HG02678 (cell line): ENCODE measurements around the gene PLEK.
"Not testable (repeated sequence)": the region's sequence is repeated elsewhere in the genome, so short reads cannot be mapped to it uniquely, and the experiment has no call there.

Source experiments
- ATAC-seq: cut with Tn5 transposase; IDR thresholded peaks from one replicate; pipeline ENCODE4 v1.9.1; 2021; ENCODE audit warnings: mild to moderate bottlenecking, moderate library complexity; ENCODE audit not compliant: unreplicated experiment

PLEK gene

GRCh38 chr2:68438455-68439303, 73.6 kb downstream of the PLEK start:
- no peak for ATAC-seq

GRCh38 chr2:68441179-68441993, 76.3 kb downstream of the PLEK start:
- peak; percentile 98 for ATAC-seq

- ATAC-seq = no peak
These were observed 76.9 kb downstream of the PLEK start for GRCh38 chr2:68441994-68442322.

- ATAC-seq = not testable (repeated sequence)
These were observed 81.3 kb downstream of the PLEK start for GRCh38 chr2:68446425-68446824.
